Heart right ventricle (tissue), 16 donors: ENCODE data around the gene NAA25. TPM values are rescaled to one million over a fixed set of nuclear protein-coding genes. Genes with fewer than 3 reads are reported as not detected.
A peak's percentile ranks its signal among the peaks of the same experiment; 100 is the strongest.

ENCODE experiments used
- ATAC-seq, 8 donors: fragments of 200-7000 bp; cut with Tn5 transposase; one replicate each; pipeline ENCODE4 v1.9.1; 2020; ENCODE audit warnings: mild to moderate bottlenecking in 8 of 8, moderate library complexity in 8 of 8, moderate number of reproducible peaks in 1 of 8
- DNase-seq, 2 donors: peaks; one replicate each; pipeline ENCODE4 v3.0.0-alpha.2; 2020
- H3K27ac ChIP-seq, 10 donors: fragments of 200-600 bp; sonication (generic) in 2 of 10; one replicate each; pipeline versions ENCODE4 v1.5.0 to v1.8.0; 2020 to 2022; ENCODE audit warnings: mild to moderate bottlenecking in 3 of 10
- H3K27me3 ChIP-seq, 7 donors: fragments of 200-600 bp; one replicate each; pipeline ENCODE4 v1.8.0; 2021 to 2022; ENCODE audit warnings: mild to moderate bottlenecking in 2 of 7
- H3K36me3 ChIP-seq, 9 donors: fragments of 200-600 bp; sonication (generic) in 1 of 9; one replicate each; pipeline versions ENCODE4 v1.5.0 to v1.8.0; 2020 to 2022; ENCODE audit warnings: mild to moderate bottlenecking in 2 of 9
- H3K4me1 ChIP-seq, 9 donors: fragments of 200-600 bp; sonication (generic) in 1 of 9; one replicate each; pipeline versions ENCODE4 v1.5.0 to v1.8.0; 2020 to 2022; ENCODE audit warnings: mild to moderate bottlenecking in 4 of 9
- H3K4me3 ChIP-seq, 10 donors: fragments of 200-600 bp; sonication (generic) in 2 of 10; one replicate each; pipeline versions ENCODE4 v1.5.0 to v1.8.0; 2020 to 2022; ENCODE audit warnings: mild to moderate bottlenecking in 7 of 10, moderate library complexity in 2 of 10
- H3K9me3 ChIP-seq, 11 donors: fragments of 200-600 bp in 10 of 11; sonication (generic) in 2 of 11; one replicate each; pipeline versions ENCODE4 v1.5.0 to v1.8.0; 2013 to 2022; ENCODE audit warnings: mild to moderate bottlenecking in 2 of 11, control low read depth in 1 of 11, moderate library complexity in 1 of 11
- CTCF ChIP-seq, 9 donors: fragments of 200-600 bp; sonication (generic) in 2 of 9; IDR thresholded peaks; one replicate each; pipeline versions ENCODE4 v1.5.0 to v1.8.0; 2021 to 2022; ENCODE audit warnings: antibody characterized with exemption in 9 of 9, mild to moderate bottlenecking in 5 of 9, moderate library complexity in 1 of 9
- WGBS, 2 donors: extraction: QIAGEN DNeasy Blood & Tissue Kit; methylation state at CpG; one replicate each; pipeline ENCODE4 v1.1.7; 2013; ENCODE audit warnings: inconsistent platforms in 1 of 2; 5-methylcytosine and 5-hydroxymethylcytosine counted together
- intact Hi-C, 10 donors: fragments of 100-400 bp; cut with DNase I; formaldehyde crosslinking; loops; one replicate each; pipeline versions ENCODE4 v1.11.1 to v1.14.2; 2022
- polyA plus RNA-seq, 2 donors: library from polyadenylated mRNA; stranded (reverse); fragments of 200-250 nt; gene quantifications; one replicate each; pipeline ENCODE4 v1.2.3, GENCODE V29; 2013
- total RNA-seq, 10 donors: library from RNA; stranded (reverse); fragmentation: NEBNext Ultra II Directional in 3 of 10; extraction: Animal tissue kit (Norgen Biotek cat#: 25700) in 3 of 10; gene quantifications; one replicate each; pipeline versions ENCODE4 v1.2.1 to v1.2.4, GENCODE V29; 2021 to 2023
- donor health status: Arrhythmogenic right ventricular cardiomyopathy.
- donor health status: ischemic (EF 13 %, LVEDD 7.1; RV severe dilation, severe dysfunction).
- donor health status: healthy with polysubstance abuse.
- donor health status: DM: no; HTN: yes; CAD: no.
- donor health status: DM: no; HTN: no; CAD: no.
- donor health status: ischemic (EF 25% LVEDD 6.9; RV normal size, moderate dysfunction).
- donor health status: ischemic (EF 25% LVEDD 5.7; RV mildly dilated, moderate dysfunction).
- donor health status: healthy.
- donor health status: DM: yes; HTN: yes; CAD: no.
- donor health status: Ischemic cardiomyopathy.
- donor health status: ischemic (EF 35%, LVEDD 5.7; RV mildly dilated, moderate dysfunction).
- donor health status: nonischemic (EF 11% LVEDD 7.7; RV severe dilation, severe dysfunction).
- donor health status: DM: yes; HTN: yes; CAD: no.
- donor health status: PGD.
- donor health status: ischemic (EF 29% LVEDD 5.4; RV normal size, mild dysfunction).
- donor health status: nonischemic (EF 23%, LVEDD 6.1; RV moderate dilation, normal function).

Gene NAA25
- total and polyA plus RNA-seq, 12 donors, result 3.6 to 26.3 (median 17.9) TPM

DNA sequence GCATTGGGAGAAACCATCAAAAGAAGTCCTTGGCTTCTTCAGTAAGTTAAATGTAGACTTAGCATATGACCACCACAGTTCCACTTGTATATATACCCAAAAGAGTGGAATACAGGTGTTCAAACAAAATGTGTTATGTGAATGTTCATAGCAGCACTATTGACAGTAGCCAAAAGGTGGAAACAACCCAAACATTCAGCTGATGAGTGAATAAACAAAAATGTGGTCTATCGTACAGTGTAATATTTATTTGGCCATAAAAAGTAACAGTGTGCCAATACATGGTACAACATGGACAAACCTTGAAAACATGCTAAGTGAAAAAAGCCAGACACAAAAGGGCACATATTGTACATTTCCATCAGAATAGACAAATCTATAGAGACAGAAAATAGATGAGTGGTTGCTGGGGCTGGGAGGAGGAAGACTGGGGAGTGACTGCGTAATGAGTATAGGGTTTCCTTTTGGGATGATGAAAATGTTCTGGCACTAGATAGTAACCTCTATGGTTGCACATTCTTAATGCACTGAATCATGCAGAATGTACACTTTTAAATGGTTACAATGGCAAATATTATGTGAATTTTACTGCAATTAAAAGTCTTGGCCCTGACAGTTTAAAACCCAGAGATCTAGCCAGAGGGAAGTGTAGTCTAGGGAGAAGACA is 89.9 kb downstream of the NAA25 start:
- intact Hi-C loops, result loop anchor here in 3 of 10 donors (10.0 kb wide), 1 partner anchor 74 kb away; no protein-coding TSS in a partner anchor
- H3K36me3 ChIP-seq, result peaks cover 0 to 74% (median 31%) of the 10 kb centered on the region in 9 donors
- ATAC-seq, result no peak

GRCh38 chr12:112017041-112017440 is 91.5 kb downstream of the NAA25 start:
- no peak for TF ChIP-seq CTCF (IDR thresholded peaks at IDR 0.05)
- intact Hi-C loops, result loop anchor here in 3 of 10 donors (10.0 kb wide), 1 partner anchor 72 kb away; no protein-coding TSS in a partner anchor
- ATAC-seq (no peak), DNase-seq (no peak)
- WGBS, 2 donors, result 90 to 91% methylated on average over 1 of the region's 1 CpG
- Histone ChIP-seq H3K27ac (no peak overlapping the region), H3K4me1 (peaks cover 0 to 49% (median 18%) of the 10 kb centered on the region in 9 donors), H3K27me3 (no peaks in the 10 kb centered on the region), H3K36me3 (peaks cover 0 to 58% (median 17%) of the 10 kb centered on the region in 9 donors), H3K4me3 (no peak overlapping the region), H3K9me3 (peaks cover 0 to 3% (median 0%) of the 10 kb centered on the region in 11 donors)

More for the DNA sequence above, 89.9 kb downstream of the NAA25 start:
- DNase-seq, result no peak
- Histone ChIP-seq H3K4me1 (peaks cover 0 to 41% (median 12%) of the 10 kb centered on the region in 9 donors), H3K4me3 (no peak overlapping the region), H3K9me3 (peaks cover 0 to 3% (median 0%) of the 10 kb centered on the region in 11 donors), H3K27me3 (no peaks in the 10 kb centered on the region), H3K27ac (no peak overlapping the region)
- no peak for TF ChIP-seq CTCF (IDR thresholded peaks at IDR 0.05)
- 88 to 95% methylated on average over 2 of the region's 2 CpGs for WGBS, 2 donors

DNA sequence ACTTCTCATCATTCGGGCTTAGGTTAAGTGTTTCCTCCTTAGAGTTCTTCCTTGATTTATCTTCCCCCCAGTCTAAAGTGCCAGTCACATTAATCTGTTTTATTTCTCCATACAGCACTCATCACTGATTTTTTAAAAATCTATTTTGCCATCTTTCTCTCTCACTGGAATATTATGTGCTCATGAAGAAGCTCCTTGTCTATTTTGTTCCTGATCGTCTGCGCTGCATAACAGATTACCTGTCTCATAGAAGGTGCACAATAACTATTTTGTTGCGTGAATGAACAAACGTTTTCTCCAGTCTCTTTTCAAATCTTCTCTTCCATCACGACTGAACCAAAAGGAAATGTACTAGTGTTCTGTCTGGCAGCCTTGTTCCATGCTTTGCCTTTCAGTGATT is 92.6 kb downstream of the NAA25 start:
- peaks cover 2 to 60% (median 26%) of the 10 kb centered on the region in 9 donors for H3K4me1 ChIP-seq
- intact Hi-C loops, result loop anchor here in 3 of 10 donors (10.0 kb wide), 1 partner anchor 71 kb away; no protein-coding TSS in a partner anchor
- no peak overlapping the region for H3K4me3 ChIP-seq
- no peaks in the 10 kb centered on the region for H3K27me3 ChIP-seq
- no peak overlapping the region for H3K27ac ChIP-seq
- peaks cover 0 to 46% (median 16%) of the 10 kb centered on the region in 9 donors for H3K36me3 ChIP-seq
- no peak for DNase-seq
- WGBS, 2 donors, result 96% methylated on average over 6 of the region's 6 CpGs
- H3K9me3 ChIP-seq, result peaks cover 0 to 3% (median 0%) of the 10 kb centered on the region in 11 donors
- TF ChIP-seq CTCF (IDR thresholded peaks at IDR 0.05), result no peak
- no peak for ATAC-seq

GRCh38 chr12:112013601-112014402 is 94.8 kb downstream of the NAA25 start:
- H3K4me3 ChIP-seq, result peak overlapping the region; percentile 73 to 99 (median 90)
- ATAC-seq (peak; percentile 2 to 59 (median 24)), DNase-seq (peak; percentile 32 to 54)
- peaks cover 2 to 56% (median 28%) of the 10 kb centered on the region in 9 donors for H3K4me1 ChIP-seq
- peaks cover 0 to 3% (median 0%) of the 10 kb centered on the region in 11 donors for H3K9me3 ChIP-seq
- intact Hi-C loops, result loop anchor here in 9 of 10 donors (5.0 to 10.0 kb wide), 4 partner anchors 67 to 172 kb away; partner anchors contain the start of gene MAPKAPK5 (in 2 of the 9)
- peak overlapping the region; percentile 63 to 98 (median 94) for H3K27ac ChIP-seq
- H3K36me3 ChIP-seq, result peaks cover 0 to 25% (median 3%) of the 10 kb centered on the region in 9 donors
- WGBS, 2 donors, result 2 to 3% methylated on average over 45 to 54 of the region's 54 CpGs
- peak in 1 of 9 donors; percentile 9 for TF ChIP-seq CTCF (IDR thresholded peaks at IDR 0.05)
- H3K27me3 ChIP-seq, result no peaks in the 10 kb centered on the region
